Inflammatory macrophage treated with lipopolysaccharide for 4 hours (primary cell): Measurements from ENCODE around the gene CAMK2A.
"Not testable (repeated sequence)": the region's sequence is repeated elsewhere in the genome, so short reads cannot be mapped to it uniquely, and the experiment has no call there.

Source experiments
- DNase-seq: peaks from one replicate; pipeline ENCODE4 v3.0.0-alpha.2; 2020

The CAMK2A gene

DNA sequence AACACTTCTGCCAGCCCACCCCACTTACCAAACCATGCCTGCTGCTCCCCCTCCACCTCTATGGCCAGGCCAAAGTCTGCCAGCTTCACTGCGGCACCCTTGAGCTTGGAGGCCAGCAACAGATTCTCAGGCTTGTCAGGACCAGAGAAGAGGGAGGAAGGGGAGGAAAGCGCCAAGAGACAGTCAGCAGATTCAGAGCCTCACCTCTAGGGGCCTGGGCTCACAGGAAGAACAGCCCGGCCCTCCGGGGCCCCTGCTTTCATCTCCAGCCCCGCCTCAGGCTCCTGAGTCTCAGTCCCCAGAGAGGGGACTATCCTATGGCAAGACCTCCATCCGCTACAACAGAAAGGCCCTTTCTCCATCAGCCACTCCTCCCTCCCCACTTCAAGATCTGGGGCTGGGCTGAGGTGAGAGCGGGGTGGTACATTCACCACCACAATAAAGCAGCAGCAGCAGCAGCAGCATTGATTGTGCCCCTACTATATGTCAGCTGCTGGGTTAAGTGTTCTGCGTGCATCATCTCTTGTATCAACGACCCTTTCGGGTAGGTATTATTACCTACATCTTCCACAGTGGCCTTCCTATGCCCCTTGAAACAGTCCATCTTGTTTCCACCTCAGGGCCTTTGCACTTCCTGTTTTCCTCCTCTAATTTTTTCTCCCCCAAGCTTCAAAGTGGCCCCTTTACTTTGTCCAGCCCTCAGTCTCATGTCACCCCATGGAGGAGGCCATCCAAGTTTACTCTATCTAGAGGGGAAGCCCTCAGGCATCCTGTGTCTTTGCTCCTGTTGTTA is 36.0 kb downstream of the CAMK2A start:
- no peak for DNase-seq

DNA sequence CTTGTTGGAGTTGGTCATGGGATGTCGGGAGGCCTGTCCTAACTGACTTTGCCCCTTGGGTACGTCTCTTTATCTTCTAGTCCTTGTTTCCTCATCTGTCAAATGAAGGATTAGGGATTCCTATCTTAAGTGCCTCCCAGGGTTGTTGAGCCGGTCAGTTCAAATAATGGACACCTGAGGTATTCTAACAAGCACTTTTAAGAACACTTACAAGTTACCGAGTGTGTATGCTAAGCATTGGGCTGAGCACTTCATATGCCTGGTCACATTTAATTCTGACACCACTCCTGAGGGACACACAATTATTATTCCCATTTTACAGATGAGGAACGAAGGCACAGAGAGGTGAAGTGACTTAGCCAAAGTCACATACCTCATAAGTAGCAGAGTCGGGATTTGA is 37.1 kb downstream of the CAMK2A start:
- no peak for DNase-seq

DNA sequence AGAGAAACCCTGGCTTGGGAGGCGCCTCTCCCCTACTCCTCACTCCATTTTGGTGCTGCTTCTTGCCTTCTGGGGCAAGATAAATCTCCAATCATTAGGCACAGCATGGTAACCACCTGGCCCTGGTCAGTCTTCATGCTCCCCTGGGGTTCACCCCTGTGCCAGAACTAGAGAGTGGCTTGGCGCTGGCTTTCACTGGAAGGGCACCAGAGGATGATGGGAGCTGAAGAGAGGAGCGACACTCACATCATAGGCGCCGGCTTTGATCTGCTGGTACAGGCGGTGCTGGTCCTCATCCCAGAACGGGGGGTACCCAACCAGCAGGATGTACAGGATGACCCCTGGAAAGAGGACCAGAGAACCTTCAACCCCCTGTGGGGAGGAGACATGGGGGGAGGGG is 38.1 kb downstream of the CAMK2A start:
- DNase-seq: no peak

DNA sequence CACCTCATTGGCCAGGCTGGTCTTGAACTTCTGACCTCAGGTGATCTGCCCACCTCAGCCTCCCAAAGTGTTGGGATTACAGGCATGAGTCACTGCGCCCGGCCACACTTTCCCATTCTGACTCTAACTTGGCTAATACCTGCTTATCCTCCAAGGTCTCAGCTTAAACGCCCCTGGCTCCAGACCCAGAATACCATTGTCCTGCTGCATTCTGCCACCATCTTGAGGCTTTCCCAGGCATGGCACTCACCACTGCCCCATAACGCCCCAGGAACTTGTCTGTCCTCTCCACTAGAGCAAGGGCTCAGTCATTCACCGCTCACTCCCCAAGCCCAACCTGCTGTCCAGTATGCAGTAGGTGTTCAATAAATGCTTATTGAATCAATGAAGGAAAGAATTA is 39.8 kb downstream of the CAMK2A start:
- no peak for DNase-seq

DNA sequence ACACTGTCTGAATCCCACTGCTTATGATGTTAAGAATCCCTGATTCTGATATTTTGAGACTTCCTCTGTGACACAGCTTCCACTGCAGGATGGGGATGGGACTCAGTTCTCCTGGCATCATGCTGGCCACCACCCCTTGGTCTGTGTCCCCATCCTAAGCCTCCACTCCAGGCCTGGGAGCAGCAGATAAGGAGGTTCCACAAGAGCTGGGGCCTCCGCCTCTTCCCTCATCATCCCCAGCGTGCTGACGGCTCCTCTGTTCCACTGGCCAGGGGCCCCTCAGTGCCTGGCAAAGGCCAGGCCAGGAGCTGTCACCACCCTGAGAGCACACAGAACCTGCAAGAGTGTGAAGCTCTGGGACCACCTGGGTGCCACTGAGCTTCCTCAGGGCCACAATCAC is 40.6 kb downstream of the CAMK2A start:
- no peak for DNase-seq

DNA sequence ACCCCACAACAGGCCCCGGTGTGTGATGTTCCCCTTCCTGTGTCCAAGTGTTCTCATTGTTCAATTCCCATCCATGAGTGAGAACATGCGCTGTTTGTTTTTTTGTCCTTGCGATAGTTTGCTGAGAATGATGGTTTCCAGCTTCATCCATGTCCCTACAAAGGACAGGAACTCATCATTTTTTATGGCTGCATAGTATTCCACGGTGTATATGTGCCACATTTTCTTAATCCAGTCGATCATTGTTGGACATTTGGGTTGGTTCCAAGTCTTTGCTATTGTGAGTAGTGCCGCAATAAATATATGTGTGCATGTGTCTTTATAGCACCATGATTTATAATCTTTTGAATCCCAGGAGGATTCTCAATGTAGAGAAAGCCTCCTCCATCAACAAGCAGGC is 41.1 kb downstream of the CAMK2A start:
- not testable (repeated sequence) for DNase-seq

DNA sequence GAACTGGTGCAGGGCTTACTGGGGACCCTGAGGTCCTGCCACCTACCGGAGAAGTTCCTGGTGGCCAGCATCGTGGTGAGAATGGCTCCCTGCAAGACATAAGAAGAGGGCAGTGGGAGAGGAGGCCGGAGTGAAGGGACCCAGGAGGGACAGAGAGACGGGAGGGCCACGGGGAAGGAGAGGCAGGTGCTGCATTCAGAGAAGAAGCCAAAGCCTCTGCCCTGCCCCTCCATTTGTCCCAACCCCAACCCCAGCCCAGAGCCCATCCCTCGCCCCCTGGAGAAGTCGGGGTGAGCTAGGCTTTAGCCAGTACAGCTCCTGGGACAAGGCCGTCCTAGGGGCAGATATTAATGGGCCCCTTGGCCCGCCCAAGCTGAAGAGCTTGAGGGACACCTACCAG is 41.8 kb downstream of the CAMK2A start:
- no peak for DNase-seq

DNA sequence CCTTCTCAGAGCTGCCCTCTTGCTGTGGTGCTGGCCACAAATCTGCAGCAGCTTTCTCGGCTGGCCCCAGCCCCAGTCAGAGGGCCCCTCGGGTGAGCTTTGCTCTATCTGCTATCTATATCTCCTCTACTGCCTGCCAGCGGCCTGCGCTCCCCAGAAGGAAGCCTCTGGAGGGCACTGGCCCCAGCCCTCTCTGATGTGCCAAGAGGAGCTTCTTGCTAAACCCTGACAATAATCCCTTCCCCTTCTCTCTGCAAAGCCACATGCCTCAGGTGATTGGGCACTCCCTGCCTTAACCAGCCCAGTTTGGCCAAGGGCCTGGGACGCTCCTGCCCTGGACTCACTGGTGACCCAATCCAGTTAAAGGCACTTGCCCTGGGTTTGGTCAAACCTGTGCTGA is 42.7 kb downstream of the CAMK2A start:
- DNase-seq: no peak

DNA sequence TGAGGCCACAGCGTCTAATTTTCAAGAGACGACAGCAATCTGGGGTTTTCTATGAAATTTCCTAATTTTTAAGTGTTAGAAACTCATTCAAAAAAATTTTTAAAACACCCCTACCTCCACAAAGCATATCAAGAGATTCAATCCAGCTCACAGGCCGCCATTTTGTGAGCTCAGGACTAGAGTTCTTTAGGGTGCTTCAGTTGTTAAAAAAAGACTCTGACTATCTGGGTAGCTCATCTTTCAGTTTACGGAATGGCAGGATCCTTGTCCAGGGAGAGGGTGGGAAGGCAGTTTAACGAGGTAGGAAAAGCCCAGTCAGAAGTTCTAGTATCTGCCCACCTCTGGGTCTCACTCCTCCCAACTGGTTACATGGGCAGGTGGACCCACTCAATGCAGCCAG is 43.1 kb downstream of the CAMK2A start:
- no peak for DNase-seq

DNA sequence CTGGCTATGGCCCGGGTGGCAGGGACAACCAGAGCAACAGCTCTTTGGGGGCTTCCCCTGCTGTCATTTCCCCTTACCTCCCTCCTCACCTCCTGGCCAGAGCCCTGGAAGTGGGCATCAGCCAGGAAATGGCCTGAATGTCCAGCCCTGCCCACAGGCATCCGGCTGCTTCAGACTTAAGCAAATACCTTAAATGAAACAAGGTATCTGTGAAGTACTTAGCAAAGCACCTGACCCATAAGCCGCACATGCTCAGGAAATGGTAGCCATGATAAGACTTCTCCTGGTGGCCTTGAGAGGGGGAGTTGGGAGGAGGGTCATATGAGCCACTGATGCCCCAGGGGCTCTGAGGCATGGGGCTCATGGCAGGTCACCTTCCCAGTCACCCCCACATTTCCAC is 43.8 kb downstream of the CAMK2A start:
- no peak for DNase-seq

DNA sequence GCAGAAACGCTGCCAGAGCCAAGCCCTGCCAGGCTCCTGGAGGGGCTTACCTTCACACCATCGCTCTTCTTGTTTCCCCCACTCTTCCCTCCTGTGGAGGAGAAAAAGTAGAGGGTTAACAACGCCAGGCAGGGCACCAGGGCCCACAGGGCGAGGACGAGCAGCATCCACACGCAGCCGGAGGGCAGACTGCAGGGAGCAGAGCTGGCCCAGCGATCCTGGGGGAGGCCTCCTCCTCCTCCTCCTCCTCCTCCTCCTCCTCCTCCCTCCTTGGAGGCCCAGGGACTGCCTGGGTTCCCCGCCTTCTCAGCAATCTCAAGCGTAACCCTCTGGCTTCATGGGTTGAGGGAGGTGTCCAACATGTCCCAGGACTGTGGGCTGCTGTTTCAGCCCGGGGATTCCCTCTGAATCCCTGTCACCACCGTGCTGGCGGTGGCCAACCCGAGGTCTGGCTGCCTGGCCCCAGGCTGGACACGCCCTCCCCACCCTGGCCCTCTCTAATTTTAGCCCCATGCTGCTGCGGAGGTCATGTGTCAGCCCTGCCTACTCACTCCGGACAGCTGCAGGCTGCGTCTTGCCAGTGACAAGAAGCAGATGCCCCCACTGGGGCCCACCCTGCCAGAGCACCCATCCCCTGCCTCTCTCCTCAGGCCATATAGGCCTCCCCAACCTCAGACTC is 44.3 kb downstream of the CAMK2A start:
- peak; percentile 52 for DNase-seq

DNA sequence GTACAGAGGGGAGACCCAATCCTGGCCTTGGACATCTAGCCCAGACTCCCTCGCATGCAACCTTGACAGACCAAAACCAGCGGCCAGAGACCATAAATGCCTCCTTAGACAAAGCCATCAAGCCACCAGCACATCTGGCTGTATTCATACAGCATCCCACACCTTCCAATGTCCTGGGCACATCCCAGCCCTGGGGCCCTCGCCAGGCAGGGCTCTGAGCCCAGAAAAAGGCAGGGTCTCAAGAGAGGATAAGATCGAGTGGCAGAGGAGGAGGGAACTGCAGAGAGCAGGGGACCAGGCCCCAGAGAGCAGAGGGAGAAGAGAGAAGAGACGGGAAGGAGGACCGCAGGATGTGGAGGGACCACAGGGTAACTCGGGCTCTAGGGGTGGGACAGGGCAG is 45.4 kb downstream of the CAMK2A start:
- no peak for DNase-seq

DNA sequence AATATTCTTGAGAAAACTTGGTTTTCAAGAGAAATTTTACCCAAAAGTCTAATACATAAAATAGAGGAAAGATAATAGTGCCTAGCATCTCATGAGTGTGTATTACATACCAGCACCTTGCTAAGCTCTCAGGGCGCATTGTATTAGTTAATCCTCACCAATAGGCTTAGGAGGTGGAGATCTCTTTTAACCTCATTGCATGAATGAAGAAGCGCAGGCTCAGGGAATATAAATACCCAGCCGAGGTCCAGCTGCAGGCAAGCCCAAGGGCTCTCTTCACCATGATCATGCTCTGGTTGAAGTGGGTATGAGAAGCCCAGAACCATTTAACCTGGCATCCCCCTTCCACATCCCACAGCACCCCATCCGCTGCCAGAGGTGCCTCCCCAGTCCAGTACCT is 46.0 kb downstream of the CAMK2A start:
- no peak for DNase-seq

DNA sequence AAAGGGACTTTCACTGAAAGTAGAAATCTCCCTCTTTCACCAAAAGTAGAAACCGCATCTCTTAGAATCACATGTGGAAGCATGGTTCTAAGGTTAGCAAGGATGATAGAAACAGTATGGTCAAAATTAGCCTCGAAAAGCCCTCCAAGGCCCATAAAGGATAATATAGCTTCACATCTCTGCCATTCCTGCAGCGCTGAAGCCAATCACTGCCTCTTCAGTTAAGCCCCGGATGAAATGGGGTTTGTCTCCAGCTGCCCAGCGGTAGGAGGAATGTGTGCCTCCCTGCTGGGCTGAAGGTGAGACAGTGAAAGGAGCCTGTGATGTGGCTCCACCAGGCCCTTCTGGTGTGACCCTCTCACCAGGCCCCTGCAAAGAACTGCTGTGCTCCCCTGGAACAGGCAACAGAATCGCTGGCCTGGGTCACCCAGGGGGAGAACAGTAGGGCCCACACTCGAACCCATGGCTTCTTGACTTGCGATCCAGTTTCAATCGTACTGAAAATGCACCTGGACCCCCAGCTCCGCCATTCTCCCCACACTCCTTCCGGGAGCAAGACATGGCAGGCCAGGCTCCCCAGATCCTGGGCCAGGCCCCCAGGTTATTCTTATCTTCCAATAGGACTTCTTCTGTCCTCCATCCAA is 47.2 kb downstream of the CAMK2A start:
- no peak for DNase-seq

DNA sequence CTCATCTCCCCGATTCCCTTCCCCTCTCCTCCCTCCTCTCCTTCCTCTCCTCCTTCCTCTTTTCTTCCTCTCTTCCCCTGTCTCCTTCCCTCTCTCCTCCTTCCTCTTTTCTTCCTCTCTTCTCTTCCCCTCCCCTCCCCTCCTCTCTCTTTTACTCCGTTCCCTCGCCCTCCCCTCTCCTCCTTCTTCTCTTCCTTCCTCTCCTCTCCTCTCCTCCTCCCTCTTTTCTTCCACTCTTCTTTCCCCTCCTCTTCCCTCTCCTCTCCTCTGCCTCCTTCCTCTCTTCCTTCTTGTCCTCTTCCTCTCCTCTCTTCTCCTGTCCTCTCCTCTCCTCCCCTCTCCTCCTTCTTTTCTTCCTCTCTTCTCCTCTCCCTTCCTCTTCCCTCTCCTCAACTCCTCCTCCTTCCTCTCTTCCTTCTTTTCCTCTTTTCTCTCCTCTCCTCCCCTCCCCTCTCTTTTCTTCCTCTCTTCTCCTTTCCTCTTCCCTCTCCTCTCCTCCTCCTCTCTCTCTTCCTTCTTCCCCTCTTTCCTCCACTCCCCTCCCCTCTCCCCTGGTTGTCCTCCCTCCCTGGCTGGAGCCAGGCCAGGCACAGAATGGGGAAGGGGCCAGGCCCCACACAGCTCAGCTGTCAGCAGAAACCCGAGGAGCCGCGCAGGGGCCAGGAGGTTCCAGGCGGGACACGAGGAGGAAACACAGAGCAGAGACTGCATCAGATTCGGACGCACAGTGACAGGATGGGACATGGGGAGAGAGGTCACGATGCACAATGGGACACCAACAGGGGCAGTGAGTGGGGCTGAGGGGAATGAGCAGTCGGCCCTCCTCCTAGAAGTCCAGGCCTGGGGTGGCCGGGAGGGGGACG is 48.0 kb downstream of the CAMK2A start:
- no peak for DNase-seq

DNA sequence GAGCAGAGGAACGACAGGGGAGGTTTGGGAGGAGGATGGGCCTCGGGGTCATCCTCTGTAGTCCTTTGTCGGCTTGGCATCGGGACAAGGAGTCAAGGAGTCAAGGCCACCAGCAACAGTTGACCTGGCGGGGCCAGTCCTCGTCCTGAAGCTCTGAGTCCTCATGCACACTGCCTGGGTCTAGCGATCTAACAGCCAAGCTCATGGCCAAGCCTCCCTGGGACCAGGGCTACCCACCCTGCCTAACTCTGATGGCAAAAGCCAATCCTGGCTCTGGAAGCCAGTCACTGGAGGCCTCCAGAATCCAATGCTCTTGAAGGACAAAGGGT is 49.8 kb downstream of the CAMK2A start:
- no peak for DNase-seq

DNA sequence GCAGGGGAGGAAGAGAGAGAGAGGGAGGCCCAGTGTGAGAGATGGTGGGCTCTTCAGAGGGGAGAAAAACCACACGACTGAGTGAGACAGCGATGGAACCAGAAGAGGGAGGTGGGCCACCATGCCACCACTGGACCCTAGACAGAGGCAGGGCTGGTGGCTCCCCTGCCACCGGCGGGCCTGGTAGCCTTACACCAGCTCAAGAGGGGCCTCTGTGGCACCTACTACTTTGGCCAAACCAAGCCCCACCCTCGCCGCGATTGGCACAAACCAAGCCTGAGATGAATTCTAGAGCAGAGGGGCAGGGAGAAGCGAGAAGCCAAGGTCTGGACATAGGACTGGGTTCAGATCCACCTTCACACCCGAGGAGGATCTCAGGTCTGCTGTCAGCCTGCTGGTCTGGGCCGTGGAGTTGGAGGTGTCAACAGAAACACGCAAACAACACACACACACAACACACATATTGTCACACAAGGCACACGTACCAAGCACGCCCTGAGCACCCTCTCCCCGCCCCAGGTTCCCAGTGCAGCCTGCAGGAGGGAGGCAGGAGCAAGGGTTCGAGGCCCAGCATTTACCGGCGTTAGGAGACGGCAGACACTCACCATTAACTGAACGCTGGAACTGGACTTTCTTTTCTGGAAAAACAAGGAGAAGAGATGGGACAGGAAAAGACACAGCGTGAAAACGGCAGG is 50.3 kb downstream of the CAMK2A start:
- DNase-seq: no peak

DNA sequence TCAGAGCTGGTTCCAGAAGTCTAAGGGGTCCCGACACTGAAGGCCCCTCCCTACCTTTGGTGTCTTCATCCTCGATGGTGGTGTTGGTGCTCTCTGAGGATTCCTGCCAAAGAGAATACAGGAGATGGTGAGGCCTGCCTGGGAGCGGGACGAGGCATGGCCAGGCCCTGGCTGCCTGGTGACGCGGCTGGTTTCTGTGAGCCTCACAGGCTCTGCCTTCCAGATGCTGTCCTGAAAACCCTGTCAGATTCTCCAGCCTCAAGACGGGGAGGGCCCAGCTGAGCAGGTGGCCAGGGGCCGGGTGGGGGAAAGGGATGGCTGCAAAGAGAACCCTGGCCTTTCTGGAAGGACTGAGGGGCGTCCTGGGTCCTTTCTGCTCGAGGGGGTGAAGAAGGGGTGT is 50.9 kb downstream of the CAMK2A start:
- DNase-seq: no peak

DNA sequence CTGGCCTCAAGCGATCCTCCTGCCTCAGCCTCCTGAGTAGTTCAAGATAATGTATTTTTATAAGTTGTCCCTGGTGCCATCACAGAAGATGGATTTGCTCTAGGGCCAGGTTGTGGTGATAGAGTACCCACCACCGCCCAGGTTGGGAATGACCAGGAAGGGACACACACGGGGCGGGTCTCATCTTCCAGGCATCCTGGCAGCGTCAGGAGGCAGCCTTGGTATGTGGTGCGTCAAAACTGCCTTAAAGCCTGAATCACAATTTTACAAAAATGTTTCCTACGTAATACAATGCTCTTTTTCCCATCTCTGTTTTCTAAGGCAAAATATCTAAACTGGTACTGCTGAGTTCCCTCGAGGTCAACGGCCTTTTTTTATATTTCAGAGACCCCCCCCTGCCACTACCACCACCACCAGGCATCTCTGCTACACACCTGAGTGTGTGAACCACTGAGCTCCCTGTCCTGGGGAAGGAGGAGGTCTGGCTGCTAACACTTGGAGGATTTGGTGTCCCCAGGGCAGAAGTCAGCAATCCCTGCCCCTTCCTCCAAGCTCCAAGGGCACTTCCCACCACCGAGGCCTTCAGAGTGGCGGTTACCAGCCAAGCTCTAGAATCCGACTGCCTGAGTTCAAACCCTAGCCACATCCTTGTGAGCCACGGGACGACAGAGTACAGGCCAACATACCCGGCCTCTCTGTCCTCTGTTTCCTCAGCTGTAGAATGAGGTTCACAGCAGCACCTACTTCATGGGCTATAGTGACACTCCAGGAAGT is 52.4 kb downstream of the CAMK2A start:
- no peak for DNase-seq

DNA sequence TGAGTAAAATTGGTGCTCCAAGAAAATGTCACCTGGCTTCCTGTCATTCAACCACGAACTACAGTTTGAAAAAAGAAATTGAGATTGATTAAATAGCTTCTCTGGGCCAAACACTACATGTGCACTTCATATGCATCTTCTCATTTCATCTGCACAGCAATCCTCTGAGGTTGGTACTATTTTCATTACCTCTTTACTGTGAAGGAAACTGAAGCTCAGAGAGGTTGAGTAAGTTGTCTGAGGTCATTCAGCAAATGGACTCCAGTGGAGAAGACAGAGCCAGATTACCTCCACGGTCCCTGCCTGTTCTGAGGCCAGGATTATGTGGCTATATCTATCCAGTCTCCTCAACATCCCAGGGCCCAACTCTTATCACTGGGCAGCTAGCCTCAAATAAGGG is 53.3 kb downstream of the CAMK2A start:
- peak; percentile 45 for DNase-seq

DNA sequence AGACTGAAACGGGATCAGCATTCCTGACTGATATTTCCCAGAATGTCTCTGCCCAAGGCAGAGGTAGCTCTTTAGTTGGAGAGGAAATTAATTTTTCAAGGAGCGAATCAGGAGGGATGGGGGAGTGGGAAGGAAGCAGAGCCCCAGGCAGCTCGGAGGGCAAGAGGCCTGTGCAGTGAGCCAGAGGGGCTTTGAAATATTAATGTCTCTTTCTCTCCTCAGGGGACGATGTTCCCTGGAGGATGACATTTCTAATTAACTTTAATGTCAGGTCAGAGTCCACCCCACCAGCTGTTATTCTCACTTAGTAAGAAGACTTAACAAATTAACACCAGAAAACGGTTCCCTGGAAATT is 54.1 kb downstream of the CAMK2A start:
- no peak for DNase-seq
